NCI-H2171 (cell line): ENCODE data around the gene ATXN1.
"Not testable (repeated sequence)": the region's sequence is repeated elsewhere in the genome, so short reads cannot be mapped to it uniquely, and the experiment has no call there.

Experiments
- DNase-seq: peaks from one replicate; lab custom pipeline; 2025; lab: John Stamatoyannopoulos, UW

Gene ATXN1

GRCh38 chr6:16409531-16410441 is 351.5 kb downstream of the ATXN1 start:
- DNase-seq = peak; percentile 36

- no peak for DNase-seq
These were observed 352.5 kb downstream of the ATXN1 start for GRCh38 chr6:16408766-16409165.

- DNase-seq = no peak
These were observed 354.3 kb downstream of the ATXN1 start for GRCh38 chr6:16406966-16407365.

GRCh38 chr6:16406538-16406937 is 354.7 kb downstream of the ATXN1 start:
- DNase-seq = not testable (repeated sequence)

- no peak for DNase-seq
These were observed 355.9 kb downstream of the ATXN1 start for GRCh38 chr6:16405375-16405774.

- no peak for DNase-seq
These were observed 356.8 kb downstream of the ATXN1 start for GRCh38 chr6:16404456-16404855.

- DNase-seq = no peak
These were observed 357.4 kb downstream of the ATXN1 start for GRCh38 chr6:16403831-16404230.

- DNase-seq = no peak
These were observed 358.7 kb downstream of the ATXN1 start for GRCh38 chr6:16402581-16402900.

GRCh38 chr6:16400248-16400760 is 361.0 kb downstream of the ATXN1 start:
- no peak for DNase-seq

GRCh38 chr6:16399695-16400094 is 361.6 kb downstream of the ATXN1 start:
- DNase-seq = no peak

- no peak for DNase-seq
These were observed 362.1 kb downstream of the ATXN1 start for GRCh38 chr6:16399158-16399557.

- no peak for DNase-seq
These were observed 362.7 kb downstream of the ATXN1 start for GRCh38 chr6:16398587-16398986.

GRCh38 chr6:16397623-16398022 is 363.6 kb downstream of the ATXN1 start:
- no peak for DNase-seq

- no peak for DNase-seq
These were observed 364.6 kb downstream of the ATXN1 start for GRCh38 chr6:16396497-16397319.

GRCh38 chr6:16394632-16395031 is 366.6 kb downstream of the ATXN1 start:
- no peak for DNase-seq

- DNase-seq = no peak
These were observed 367.9 kb downstream of the ATXN1 start for GRCh38 chr6:16393326-16393725.

GRCh38 chr6:16392010-16392409 is 369.2 kb downstream of the ATXN1 start:
- DNase-seq = no peak

GRCh38 chr6:16391451-16391912 is 369.8 kb downstream of the ATXN1 start:
- DNase-seq = no peak

- DNase-seq = not testable (repeated sequence)
These were observed 370.3 kb downstream of the ATXN1 start for GRCh38 chr6:16390909-16391450.

- DNase-seq = no peak
These were observed 371.6 kb downstream of the ATXN1 start for GRCh38 chr6:16389642-16390041.

- DNase-seq = no peak
These were observed 372.8 kb downstream of the ATXN1 start for GRCh38 chr6:16388488-16388887.

- DNase-seq = no peak
These were observed 375.2 kb downstream of the ATXN1 start for GRCh38 chr6:16386057-16386456.
